ENCODE results near the gene MCM3AP.

The MCM3AP gene

DNA sequence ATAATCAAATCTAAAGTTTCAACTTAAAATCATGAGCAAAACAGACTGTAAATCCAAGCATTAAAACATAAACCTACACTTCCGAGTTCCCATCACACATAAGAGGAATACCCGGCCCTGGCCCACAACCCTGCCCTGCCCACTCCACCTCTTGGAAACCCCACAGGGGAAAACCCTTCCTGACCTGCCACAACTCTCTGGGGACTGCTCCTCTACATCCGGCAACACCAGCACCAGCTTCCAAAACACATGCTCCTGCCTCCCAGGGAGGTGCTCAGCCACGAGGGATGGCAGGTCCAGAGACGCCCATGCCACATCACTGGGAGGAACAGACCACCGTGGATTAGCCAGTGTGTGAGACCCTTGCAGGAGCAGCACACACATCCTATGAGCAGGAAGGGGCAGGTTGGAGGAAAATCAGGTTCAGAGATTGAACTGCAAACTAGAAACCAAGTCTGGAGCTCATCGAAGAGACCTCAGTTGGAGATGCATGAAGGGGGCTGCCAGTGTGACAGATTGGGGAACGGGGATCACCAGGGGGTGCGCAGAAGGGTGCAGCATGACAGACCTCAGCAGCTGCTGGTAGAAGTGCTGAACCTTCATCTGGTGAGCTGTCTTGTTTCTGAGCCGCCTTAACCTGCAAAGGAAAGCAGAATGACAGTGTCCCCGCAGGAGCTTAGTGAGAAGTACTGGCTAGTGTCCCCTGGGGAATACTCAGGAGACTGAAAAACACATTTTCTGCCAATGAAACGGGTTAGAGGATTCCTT lies 31.0 kb downstream of the MCM3AP start:
- H3K27ac ChIP-seq, result no peak overlapping the region
- no peak for TF ChIP-seq CTCF (conservative IDR thresholded peaks at IDR 0.05)

- no peak overlapping the region for H3K27ac ChIP-seq
- TF ChIP-seq CTCF (conservative IDR thresholded peaks at IDR 0.05), result no peak
Measured at GRCh38 chr21:46253610-46254124, 31.7 kb downstream of the MCM3AP start.

- TF ChIP-seq CTCF (conservative IDR thresholded peaks at IDR 0.05), result no peak
- no peak overlapping the region for H3K27ac ChIP-seq
Measured at GRCh38 chr21:46252840-46253239, 32.6 kb downstream of the MCM3AP start.

DNA sequence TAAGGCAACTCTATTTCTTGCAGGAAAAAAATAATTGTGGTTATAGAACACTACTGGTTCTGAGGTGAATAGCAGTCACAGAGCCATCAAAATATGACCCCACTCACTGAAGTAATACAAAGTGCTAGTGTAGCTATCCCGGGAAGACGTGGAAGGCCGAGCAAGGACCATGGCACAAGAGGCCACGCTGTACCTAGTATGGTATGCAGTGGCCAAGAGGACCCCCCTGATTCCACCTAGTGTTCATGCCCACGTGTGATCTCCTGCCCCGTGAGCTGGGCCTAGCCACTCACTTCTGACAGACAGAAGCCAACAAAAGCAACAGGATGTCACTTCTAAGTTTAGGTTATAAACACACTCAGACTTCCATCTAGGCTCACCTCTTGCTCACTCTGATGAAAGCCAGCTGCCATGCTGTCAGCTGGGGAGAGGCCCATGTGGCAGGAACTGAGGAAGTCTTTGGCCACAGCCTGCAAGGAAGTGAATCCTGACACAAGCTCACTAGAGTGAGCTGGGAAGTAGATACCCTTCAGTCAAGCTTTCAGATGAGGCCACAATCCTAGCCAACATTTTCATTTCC lies 35.2 kb downstream of the MCM3AP start:
- H3K27ac ChIP-seq, result no peak overlapping the region
- no peak for TF ChIP-seq CTCF (conservative IDR thresholded peaks at IDR 0.05)

GRCh38 chr21:46248827-46249226 lies 36.6 kb downstream of the MCM3AP start:
- TF ChIP-seq CTCF (conservative IDR thresholded peaks at IDR 0.05), result no peak
- H3K27ac ChIP-seq, result no peak overlapping the region

- no peak for TF ChIP-seq CTCF (conservative IDR thresholded peaks at IDR 0.05)
- H3K27ac ChIP-seq, result no peak overlapping the region
Measured at GRCh38 chr21:46248422-46248782, 37.0 kb downstream of the MCM3AP start.

GRCh38 chr21:46247699-46248421 lies 37.6 kb downstream of the MCM3AP start:
- TF ChIP-seq CTCF (conservative IDR thresholded peaks at IDR 0.05), result no peak
- H3K27ac ChIP-seq, result no peak overlapping the region
